Activated naive CD4-positive, alpha-beta T cell treated with Interleukin-2 at 50 U/mL for 16 hours (primary cell): Measurements from ENCODE around the gene CREM.
"Not testable (repeated sequence)": the region's sequence is repeated elsewhere in the genome, so short reads cannot be mapped to it uniquely, and the experiment has no call there.

ENCODE experiments used
- DNase-seq: peaks from one replicate; pipeline ENCODE4 v3.0.0-alpha.2; 2020

Gene CREM

GRCh38 chr10:35126530-35127288 lies at the start of gene CREM:
TSS of gene CREM (plus strand) at chr10:35126846. CDS start at chr10:35137836, 10,990 bp downstream.
- peak; percentile 98 for DNase-seq

- no peak for DNase-seq
These were observed 47.4 kb upstream of the CREM start for GRCh38 chr10:35079265-35079664.

GRCh38 chr10:35079763-35080162 lies 46.9 kb upstream of the CREM start:
- no peak for DNase-seq

DNA sequence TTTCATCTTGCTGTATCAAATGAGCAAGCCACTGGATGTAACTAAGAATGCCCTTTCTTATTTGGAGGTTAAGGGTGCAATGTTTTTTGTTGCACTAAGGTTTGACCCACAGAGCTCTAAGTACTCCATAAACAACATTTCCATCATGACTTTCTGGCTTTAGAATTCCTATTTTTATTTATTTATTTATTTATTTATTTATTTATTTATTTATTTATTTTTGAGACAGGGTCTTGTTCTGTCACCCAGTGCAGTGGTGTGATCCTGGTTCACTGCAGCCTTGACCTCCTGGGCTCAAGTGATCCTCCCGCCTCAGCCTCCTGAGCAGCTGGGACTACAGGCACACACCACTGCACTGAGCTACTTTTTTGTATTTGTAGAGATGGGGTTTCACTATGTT lies 46.4 kb upstream of the CREM start:
- DNase-seq, result not testable (repeated sequence)

GRCh38 chr10:35083242-35083641 lies 43.4 kb upstream of the CREM start:
- no peak for DNase-seq

DNA sequence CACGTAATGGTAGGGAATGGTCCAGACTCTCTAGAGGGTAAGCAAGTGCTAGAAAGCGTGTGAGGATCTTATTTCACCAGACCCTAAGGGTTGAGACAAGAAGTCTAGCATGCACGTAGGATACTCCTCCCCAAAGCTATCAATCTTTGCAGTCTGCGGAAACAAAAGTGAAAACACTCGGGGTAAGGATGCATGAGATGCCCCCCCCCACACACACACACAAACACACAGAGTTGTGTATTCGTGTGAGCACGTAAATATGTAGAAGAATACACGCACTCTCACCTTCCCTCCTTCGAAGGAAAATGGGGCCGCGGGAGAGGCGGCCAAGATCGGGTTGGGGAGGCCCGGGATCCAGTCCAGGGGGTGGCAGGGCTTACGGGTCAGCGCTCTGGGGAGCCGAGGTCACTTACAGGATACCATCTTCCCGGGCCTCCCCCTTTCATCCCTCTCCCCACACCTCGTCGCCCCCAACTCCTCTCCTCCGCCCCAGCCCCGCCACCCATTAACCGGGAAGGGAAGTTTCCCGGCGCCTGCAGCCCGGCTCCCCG lies 37.0 kb upstream of the CREM start:
- peak; percentile 13 for DNase-seq

GRCh38 chr10:35090162-35090954 lies 36.3 kb upstream of the CREM start, which contains the start of gene CUL2:
TSS of gene CUL2 (minus strand) at chr10:35090341. CDS start at chr10:35071317, 19,024 bp downstream.
- peak; percentile 94 for DNase-seq

- DNase-seq, result no peak
These were observed 34.5 kb upstream of the CREM start for GRCh38 chr10:35091994-35092790.

- DNase-seq, result no peak
These were observed 33.8 kb upstream of the CREM start for GRCh38 chr10:35092851-35093250.

GRCh38 chr10:35096312-35096711 lies 30.3 kb upstream of the CREM start:
- no peak for DNase-seq

DNA sequence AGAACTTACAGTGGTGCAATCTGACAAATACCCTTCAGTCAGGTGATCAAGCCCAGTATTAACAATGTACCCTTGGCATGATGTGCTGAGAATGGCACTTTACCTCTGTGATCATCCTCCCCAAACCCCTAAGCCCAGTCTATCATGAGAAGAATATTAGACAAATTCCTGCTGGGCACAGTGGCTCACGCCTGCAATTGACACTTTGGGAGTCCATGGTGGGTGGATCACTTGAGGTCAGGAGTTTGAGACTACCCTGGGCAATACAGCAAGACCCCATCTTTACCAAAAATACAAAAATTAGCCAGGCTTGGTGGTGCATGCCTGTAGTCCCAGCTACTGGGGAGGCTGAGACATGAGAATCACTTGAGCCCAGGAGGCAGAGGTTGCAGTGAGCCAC lies 29.1 kb upstream of the CREM start:
- no peak for DNase-seq

GRCh38 chr10:35103882-35104281 lies 22.8 kb upstream of the CREM start:
- no peak for DNase-seq

DNA sequence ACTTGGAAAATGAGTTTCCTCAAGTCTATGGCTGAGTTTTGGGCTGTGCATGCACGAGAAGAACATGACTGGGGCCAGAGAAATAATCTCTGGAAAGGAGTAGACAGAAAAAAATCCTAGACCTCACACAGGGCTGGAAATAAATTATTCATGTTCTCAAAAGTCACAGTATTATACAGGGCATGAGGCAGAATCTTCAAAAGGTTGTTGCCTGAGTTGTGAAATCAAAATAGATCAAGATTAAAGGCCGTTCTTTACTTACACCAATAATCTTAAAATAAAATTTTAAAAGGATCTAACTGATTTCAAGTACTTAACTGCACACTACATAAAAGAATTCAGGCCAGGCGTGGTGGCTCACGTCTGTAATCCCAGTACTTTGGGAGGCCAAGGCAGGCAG lies 14.1 kb upstream of the CREM start:
- no peak for DNase-seq

- no peak for DNase-seq
These were observed 7.3 kb upstream of the CREM start for GRCh38 chr10:35119378-35119777.

DNA sequence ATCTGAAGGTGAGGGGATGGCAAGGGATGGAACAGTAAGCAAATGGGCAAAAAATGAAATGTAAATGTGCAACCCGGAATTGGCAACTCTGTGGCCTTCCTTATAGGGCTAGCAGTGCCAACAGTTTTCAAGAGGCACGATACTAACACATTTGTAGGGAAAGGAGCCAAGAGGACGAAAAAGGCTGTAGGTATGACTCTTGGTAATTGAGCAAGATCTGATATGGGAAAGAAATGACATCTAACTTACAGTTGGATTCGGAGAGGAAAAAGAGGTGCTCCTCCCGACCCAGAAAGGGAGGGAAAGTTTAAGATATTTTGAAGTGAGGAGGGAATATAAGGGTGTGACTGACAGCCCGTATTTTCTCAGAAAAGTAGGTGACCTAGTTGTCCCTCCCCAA lies 2.1 kb upstream of the CREM start:
- DNase-seq, result no peak

GRCh38 chr10:35126062-35126529 lies 550 bp upstream of the CREM start:
- DNase-seq, result no peak

DNA sequence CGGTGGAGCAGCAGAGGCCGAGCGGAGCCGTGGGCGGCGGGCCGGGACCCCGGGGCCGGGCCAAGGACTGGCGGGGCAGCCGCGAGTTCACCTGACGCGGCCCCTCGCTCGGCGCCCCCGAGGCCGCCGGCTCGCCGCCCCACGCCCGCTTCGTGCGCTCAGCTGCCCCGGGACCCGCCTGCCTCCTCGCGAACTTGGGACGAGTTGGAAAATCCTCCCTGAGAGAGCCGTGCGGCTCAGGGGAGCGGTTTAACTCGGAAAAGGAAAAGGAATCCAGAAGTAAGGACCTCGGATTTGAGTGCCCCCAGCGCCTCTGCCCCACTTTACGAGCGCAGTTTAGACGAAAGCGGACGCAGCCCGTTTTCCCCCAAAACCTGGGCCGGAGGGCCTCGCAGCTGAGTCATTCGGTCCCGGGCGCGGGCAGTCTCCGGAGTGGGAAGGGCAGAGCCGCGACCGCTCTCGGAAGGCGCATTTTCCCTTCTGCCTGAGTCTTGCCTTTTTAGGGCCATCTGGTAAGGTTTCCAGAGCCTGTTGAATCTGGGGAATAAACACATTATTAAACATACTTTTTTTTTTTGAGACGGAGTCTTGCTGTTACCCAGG lies 744 bp downstream of the CREM start:
- peak; percentile 70 for DNase-seq

DNA sequence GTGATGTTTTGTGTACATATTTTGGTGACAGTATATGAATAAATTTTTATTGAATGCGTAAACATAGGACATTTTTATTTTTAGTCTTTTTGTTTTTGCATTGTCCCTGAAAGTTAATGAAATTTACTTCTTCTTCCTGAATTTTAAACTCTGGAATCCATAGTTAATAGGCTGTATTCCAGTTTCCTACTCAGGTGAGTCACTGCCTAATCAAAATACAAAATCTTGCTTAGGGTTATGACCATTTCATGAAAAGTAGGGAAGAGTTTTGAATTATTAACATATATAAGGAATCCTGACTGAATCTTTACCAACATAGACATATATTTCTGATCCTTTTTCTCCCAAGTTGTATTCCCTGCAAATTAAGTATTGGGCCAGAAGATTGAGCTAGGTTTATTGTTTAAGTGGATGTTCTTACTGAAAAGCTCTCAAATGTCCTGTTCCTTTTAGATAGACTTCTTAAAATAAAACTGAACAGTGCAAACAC lies 2.6 kb downstream of the CREM start:
- no peak for DNase-seq

GRCh38 chr10:35130663-35131062 lies 4.0 kb downstream of the CREM start:
- DNase-seq, result no peak

GRCh38 chr10:35132727-35133126 lies 6.1 kb downstream of the CREM start:
- no peak for DNase-seq

DNA sequence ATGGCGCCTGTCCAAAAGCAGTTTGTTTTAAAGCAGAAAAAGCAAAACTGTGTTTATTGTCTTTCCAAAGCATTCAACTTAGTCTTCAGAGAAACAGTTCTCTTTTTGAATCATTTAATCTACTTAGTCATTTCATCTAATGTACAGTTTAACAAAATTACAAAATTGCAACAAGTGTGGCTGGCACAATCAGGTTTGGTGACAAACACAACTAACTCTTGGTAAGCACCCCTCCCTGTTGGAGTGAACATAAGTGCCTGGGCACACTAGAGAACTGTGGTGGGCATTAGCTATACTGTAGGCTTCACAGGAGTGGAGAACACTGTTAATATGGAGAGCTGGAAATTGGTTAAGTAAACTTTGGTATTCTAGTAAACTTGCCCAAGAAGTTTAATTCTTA lies 6.9 kb downstream of the CREM start:
- DNase-seq, result no peak

GRCh38 chr10:35135861-35136260 lies 9.2 kb downstream of the CREM start:
- no peak for DNase-seq
